Measurements from ENCODE around the gene MOV10L1. TPM values are rescaled to one million over a fixed set of nuclear protein-coding genes. Genes with fewer than 3 reads are reported as not detected.

The MOV10L1 gene
- total and polyA plus RNA-seq, 4 donors, result 0.27 to 11.9 (median 0.43) TPM

- no peaks in the 10 kb centered on the region for H3K9me3 ChIP-seq (ENCODE audit: control insufficient read depth in 4 of 4, insufficient read depth in 3 of 4, low read length in 3 of 4)
- H3K4me3 ChIP-seq, result no peak overlapping the region
- no peak overlapping the region for H3K27ac ChIP-seq (ENCODE audit: low read depth in 1 of 2, low read length in 1 of 2)
- H3K9ac ChIP-seq (ENCODE audit: insufficient read depth in 1 of 2, low read length in 2 of 2), result no peak overlapping the region
- no peak for TF ChIP-seq CTCF (IDR thresholded peaks at IDR 0.05; ENCODE audit: control extremely low read depth, extremely low read depth)
- H3K27me3 ChIP-seq (ENCODE audit: control insufficient read depth in 3 of 3, insufficient read depth in 3 of 3, low read length in 2 of 3), result peaks cover 0 to 3% (median 0%) of the 10 kb centered on the region in 3 donors
- H3K4me1 ChIP-seq (ENCODE audit: control insufficient read depth in 5 of 5, insufficient read depth in 5 of 5, low read length in 5 of 5), result peaks cover 2 to 15% (median 4%) of the 10 kb centered on the region in 5 donors
- no peak for DNase-seq
- WGBS, 2 donors, result 93 to 95% methylated on average over 19 of the region's 19 CpGs
- no peaks in the 10 kb centered on the region for H3K36me3 ChIP-seq (ENCODE audit: control insufficient read depth in 4 of 4, insufficient read depth in 4 of 4, low read length in 4 of 4)
- no peak for ATAC-seq (ENCODE audit: insufficient read depth, low FRiP score)
These were observed 27.2 kb upstream of the MOV10L1 start for GRCh38 chr22:50062509-50063135.

- DNase-seq, result no peak
- no peak for ATAC-seq (ENCODE audit: insufficient read depth, low FRiP score)
- no peak for TF ChIP-seq CTCF (IDR thresholded peaks at IDR 0.05; ENCODE audit: control extremely low read depth, extremely low read depth)
These were observed 26.0 kb upstream of the MOV10L1 start for GRCh38 chr22:50063589-50064393.

GRCh38 chr22:50064453-50064852, 25.4 kb upstream of the MOV10L1 start:
- H3K27me3 ChIP-seq (ENCODE audit: control insufficient read depth in 3 of 3, insufficient read depth in 3 of 3, low read length in 2 of 3), result peaks cover 0 to 3% (median 0%) of the 10 kb centered on the region in 3 donors
- ATAC-seq (ENCODE audit: insufficient read depth, low FRiP score), result no peak
- DNase-seq, result no peak
- no peak for TF ChIP-seq CTCF (IDR thresholded peaks at IDR 0.05; ENCODE audit: control extremely low read depth, extremely low read depth)
- H3K4me3 ChIP-seq, result no peak overlapping the region
- no peak overlapping the region for H3K9ac ChIP-seq (ENCODE audit: insufficient read depth in 1 of 2, low read length in 2 of 2)
- no peaks in the 10 kb centered on the region for H3K36me3 ChIP-seq (ENCODE audit: control insufficient read depth in 4 of 4, insufficient read depth in 4 of 4, low read length in 4 of 4)
- peaks cover 0 to 13% (median 2%) of the 10 kb centered on the region in 5 donors for H3K4me1 ChIP-seq (ENCODE audit: control insufficient read depth in 5 of 5, insufficient read depth in 5 of 5, low read length in 5 of 5)
- H3K9me3 ChIP-seq (ENCODE audit: control insufficient read depth in 4 of 4, insufficient read depth in 3 of 4, low read length in 3 of 4), result no peaks in the 10 kb centered on the region
- no peak overlapping the region for H3K27ac ChIP-seq (ENCODE audit: low read depth in 1 of 2, low read length in 1 of 2)
- WGBS, 2 donors, result 71 to 82% methylated on average over 18 of the region's 18 CpGs

More at GRCh38 chr22:50063589-50064393, 26.0 kb upstream of the MOV10L1 start:
- no peak overlapping the region for H3K27ac ChIP-seq (ENCODE audit: low read depth in 1 of 2, low read length in 1 of 2)
- no peak overlapping the region for H3K9ac ChIP-seq (ENCODE audit: insufficient read depth in 1 of 2, low read length in 2 of 2)
- H3K27me3 ChIP-seq (ENCODE audit: control insufficient read depth in 3 of 3, insufficient read depth in 3 of 3, low read length in 2 of 3), result peaks cover 0 to 3% (median 0%) of the 10 kb centered on the region in 3 donors
- H3K4me3 ChIP-seq, result no peak overlapping the region
- no peaks in the 10 kb centered on the region for H3K36me3 ChIP-seq (ENCODE audit: control insufficient read depth in 4 of 4, insufficient read depth in 4 of 4, low read length in 4 of 4)
- no peaks in the 10 kb centered on the region for H3K9me3 ChIP-seq (ENCODE audit: control insufficient read depth in 4 of 4, insufficient read depth in 3 of 4, low read length in 3 of 4)
- peaks cover 2 to 15% (median 3%) of the 10 kb centered on the region in 5 donors for H3K4me1 ChIP-seq (ENCODE audit: control insufficient read depth in 5 of 5, insufficient read depth in 5 of 5, low read length in 5 of 5)
- WGBS, 2 donors, result 79 to 86% methylated on average over 23 of the region's 23 CpGs
